ENCODE measurements around the gene NDUFS6.
A peak's percentile ranks its signal among the peaks of the same experiment; 100 is the strongest.
"Not testable (repeated sequence)": the region's sequence is repeated elsewhere in the genome, so short reads cannot be mapped to it uniquely, and the experiment has no call there.

NDUFS6 gene

GRCh38 chr5:1835431-1835830 is 34.2 kb downstream of the NDUFS6 start:
- DNase-seq = no peak

- DNase-seq = no peak
These were observed 35.1 kb downstream of the NDUFS6 start for GRCh38 chr5:1836176-1836890.

- DNase-seq = no peak
These were observed 36.0 kb downstream of the NDUFS6 start for GRCh38 chr5:1836891-1837880.

- no peak for DNase-seq
These were observed 36.8 kb downstream of the NDUFS6 start for GRCh38 chr5:1838013-1838412.

GRCh38 chr5:1840071-1840547 is 38.9 kb downstream of the NDUFS6 start:
- no peak for DNase-seq

GRCh38 chr5:1840741-1841521 is 39.7 kb downstream of the NDUFS6 start:
- DNase-seq = no peak

- DNase-seq = no peak
These were observed 41.0 kb downstream of the NDUFS6 start for GRCh38 chr5:1842004-1842819.

- DNase-seq = not testable (repeated sequence)
These were observed 42.6 kb downstream of the NDUFS6 start for GRCh38 chr5:1843761-1844160.

GRCh38 chr5:1844708-1845436 is 43.7 kb downstream of the NDUFS6 start:
- DNase-seq = no peak

GRCh38 chr5:1845696-1846095 is 44.5 kb downstream of the NDUFS6 start:
- DNase-seq = no peak

GRCh38 chr5:1846583-1846982 is 45.4 kb downstream of the NDUFS6 start:
- no peak for DNase-seq

GRCh38 chr5:1847056-1847455 is 45.8 kb downstream of the NDUFS6 start:
- DNase-seq = no peak

GRCh38 chr5:1847611-1848010 is 46.4 kb downstream of the NDUFS6 start:
- DNase-seq = no peak

GRCh38 chr5:1850324-1851154 is 49.3 kb downstream of the NDUFS6 start:
- DNase-seq = no peak

GRCh38 chr5:1851290-1851934 is 50.2 kb downstream of the NDUFS6 start:
- no peak for DNase-seq

- no peak for DNase-seq
These were observed 51.2 kb downstream of the NDUFS6 start for GRCh38 chr5:1852324-1852947.

GRCh38 chr5:1853531-1853930 is 52.3 kb downstream of the NDUFS6 start:
- DNase-seq = no peak

- no peak for DNase-seq
These were observed 53.9 kb downstream of the NDUFS6 start for GRCh38 chr5:1855075-1855474.

GRCh38 chr5:1855596-1855995 is 54.4 kb downstream of the NDUFS6 start:
- DNase-seq = peak in 1 of 2 experiments; percentile 45
